KG1 (cell line): ENCODE results near the gene D2HGDH.

ENCODE experiments used
- DNase-seq: peaks from one replicate; lab custom pipeline; 2025; lab: John Stamatoyannopoulos, UW

The D2HGDH gene

DNA sequence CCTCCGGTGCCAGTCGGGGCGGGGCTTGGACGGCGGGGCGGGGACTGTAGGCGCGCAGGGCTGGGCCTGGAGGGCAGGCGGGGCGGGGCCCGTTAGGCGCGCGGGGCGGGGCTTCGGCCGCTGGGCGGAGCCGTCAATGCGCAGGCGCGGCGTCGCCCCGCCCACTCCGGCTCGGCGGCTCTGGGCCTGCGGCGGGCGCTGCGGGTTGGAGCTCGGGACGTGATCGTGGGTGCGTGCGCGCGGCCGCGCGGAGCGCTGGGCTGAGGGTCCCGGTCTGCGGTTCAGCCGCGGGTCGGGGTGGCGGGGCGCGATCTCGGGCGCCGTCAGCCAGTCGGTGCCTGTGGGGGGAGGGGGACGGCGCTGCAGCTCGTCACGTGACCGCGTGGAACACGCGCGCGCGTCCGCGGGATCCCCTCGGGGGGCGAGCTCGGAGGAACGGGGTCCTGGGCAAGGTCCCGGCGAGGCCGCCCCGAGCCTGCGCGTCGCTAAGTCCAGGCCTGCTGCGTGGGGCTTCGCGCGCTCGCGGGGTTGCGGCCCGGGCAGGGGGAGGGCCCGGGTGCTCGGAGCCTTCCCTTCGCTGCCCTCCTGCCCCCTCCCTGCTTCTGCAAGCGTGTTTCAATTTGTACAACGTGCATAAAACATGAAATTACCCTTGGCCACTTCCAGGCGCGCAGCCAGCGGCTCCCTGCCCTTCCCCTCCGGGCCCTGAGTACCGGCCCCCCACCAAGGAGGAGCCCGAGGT is at the start of gene D2HGDH:
Gene D2HGDH (plus strand): TSS at position 164 of the 742 bp plus-strand sequence. CDS start 595 bp downstream, outside the sequence.
- DNase-seq, result peak; percentile 70

DNA sequence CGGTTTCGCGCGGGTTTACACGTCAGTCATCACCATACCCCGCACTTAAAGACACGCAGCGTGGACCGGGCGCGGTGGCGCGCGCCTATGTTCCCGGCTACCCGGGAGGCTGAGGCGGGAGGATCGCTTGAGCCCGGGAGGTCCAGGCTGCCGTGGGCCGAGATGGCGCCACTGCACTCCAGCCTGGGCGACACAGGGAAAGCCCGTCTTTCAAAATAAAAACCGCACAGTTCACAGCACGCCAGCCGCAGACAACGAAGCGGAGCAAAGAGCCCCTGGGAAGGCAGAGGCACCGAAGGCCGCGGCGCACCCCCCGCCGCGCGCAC is 48.1 kb upstream of the D2HGDH start:
- DNase-seq, result no peak

DNA sequence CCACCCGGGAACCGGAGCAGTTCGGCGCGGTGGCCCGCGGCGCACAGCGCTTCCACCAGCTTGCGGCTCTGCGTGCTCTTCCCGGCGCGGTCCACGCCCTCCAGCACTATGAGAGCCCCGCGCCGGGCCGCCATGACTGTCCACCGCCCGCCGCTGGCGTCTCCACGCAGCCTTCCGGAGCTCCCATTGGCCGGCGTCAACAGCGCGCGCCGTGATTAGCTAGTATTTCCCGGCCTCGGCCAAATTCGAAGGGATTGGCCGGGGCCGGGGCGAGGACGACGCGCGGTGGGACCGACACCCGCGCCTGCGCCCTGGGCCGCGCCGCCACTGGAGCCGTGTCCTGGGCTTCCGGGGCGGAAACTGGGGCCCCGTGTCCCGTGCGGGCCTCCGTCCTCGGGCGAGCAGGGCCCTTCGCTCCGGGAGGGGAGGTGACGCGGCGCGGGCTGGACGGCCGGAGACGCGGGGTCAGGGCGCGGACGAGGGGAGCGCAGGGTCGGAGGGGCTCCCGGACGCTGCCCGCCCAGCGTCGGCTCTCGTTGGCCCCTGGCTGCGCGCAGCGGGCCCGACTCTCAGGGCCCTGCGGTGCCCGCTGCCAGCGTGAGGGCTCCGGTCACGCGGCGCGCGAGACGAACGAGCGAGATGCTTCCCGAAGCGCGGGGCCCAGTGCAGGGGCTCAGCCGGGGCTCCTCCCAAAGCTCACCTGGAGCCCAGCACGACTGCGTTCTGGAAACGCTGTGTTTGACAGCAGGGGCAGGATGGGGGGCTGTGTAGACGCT is 47.6 kb upstream of the D2HGDH start, which contains the start of gene DTYMK:
Gene DTYMK (minus strand): TSS at position 166 of the 776 bp plus-strand sequence. CDS start 32 bp downstream, at position 134.
- peak; percentile 88 for DNase-seq

DNA sequence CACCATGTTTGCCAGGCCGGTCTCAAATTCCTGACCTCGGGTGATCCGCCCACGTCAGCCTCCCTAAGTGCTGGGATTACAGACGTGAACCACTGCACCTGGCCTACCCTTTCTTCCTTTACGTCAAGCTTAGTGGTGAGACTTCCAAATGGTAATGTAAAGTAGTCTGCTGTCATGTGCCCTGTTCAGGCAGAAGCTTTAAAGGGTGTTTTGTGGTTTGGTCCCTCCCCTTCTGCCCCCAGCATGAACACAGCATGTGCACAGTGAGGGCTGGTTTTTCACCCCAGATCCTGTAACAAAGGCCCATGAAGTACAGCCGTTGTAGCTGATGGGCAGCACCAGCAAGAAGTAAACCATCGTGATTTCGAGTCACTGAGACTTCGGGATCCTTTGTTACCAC is 45.1 kb upstream of the D2HGDH start:
- no peak for DNase-seq

DNA sequence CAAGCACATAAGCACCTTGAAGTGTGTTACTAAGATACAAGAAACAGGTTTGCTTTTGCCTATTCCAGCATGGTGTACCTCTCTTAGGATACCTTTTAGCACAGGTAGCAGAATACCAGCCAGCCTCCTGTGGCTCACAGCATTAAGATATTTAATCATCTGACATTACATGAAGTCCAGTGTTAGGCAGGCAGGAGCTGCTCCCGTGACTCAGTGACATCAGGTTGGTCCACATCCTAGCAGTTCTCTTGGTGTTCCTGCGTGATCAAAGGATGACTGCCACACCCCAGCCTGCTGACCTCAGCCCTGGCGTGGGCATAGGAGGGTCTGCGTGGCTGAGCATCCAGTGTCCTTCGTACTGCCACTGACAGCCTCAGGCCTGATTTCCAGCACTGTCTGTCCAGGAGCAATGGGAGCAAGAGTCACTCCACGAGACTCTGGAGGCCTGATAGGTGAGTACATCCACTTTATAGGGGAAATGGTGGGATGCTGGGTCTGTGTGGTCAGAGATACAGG is 44.2 kb upstream of the D2HGDH start:
- DNase-seq, result no peak

DNA sequence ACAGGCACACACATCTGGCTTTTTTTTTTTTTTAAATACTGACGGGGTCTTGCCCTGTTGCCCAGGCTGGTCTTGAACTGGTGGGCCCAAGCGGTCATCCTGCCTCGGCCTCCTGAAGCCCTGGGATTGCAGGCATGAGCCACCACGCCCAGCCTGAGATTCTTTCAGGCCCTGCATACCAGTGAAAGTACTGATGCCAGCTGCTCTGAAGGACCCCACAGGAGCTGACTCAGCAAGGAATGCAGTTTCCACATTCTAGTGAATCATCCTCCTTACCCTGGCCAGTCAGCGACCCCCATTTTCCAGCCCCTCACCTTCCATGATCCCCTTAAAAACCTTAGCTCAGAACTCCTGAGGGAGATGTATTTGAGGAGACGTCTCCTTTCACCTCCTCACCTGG is 42.0 kb upstream of the D2HGDH start:
- DNase-seq, result no peak

DNA sequence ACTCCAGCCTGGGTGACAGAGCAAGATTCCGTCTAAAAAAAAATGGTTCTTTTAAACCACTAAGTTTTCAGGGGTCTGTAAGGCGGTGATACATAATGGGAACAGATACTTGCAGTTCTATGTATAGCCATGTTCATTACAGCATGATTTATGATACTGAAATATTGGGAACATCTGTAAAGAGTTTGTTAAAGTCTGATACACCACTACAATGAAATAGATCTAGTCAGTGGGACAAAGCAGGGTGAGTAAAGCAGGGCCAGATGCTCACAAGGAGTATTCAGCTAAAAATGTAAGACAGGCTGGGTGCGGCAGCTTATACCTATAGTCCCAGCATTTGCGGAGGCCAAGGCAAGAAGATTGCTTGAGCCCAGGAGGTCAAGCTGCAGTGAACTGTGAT is 38.8 kb upstream of the D2HGDH start:
- no peak for DNase-seq

DNA sequence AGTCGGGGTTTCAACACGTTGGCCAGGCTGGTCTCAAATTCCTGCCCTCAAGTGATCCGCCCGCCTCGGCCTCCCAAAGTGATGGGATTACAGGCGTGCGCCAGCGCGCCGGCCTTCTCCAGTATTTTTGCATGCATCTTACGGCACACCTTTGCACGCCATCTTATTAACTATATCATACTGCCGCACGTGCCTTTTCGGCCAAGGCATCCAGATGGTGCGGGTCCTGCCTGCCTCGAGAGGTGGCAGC is 33.4 kb upstream of the D2HGDH start:
- DNase-seq, result no peak

DNA sequence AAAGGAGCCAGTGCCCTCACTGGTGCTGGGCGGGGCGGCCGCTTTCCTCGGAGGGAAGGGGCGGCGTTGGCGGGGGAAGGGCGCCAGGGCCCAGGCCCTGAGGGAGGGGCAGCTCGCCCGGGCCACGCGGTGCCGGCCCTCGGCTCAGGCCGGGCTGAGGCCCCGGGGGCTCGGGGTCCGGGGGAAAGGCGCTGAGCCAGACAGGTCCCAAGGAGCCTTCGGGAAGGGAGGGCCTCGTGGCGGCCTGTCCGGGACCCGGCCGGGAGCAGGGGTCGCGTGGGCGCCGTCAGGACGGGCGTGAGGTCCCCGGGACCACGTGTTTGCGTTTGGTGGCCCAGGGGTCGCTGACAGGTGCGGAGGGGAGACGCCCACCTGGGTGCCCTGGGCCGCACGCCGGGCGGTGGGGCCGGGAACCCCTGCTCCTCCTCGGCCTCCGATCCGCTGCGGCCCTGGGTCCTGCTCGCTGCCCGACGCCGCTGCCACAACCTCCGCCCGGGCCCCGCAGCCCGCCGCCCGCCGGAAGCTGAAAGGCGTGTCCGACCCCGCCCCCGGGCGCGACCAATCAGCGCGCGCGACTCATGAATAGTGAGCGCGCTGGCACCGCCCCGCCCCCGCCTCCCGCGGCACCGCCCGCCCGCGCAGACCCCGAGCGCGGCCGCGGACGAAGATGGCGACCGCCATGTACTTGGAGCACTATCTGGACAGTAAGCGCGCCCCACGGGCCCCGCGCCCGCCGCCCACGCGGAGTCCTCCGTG is 32.9 kb upstream of the D2HGDH start, which contains the start of gene ING5:
Gene ING5 (plus strand): TSS at position 641 of the 756 bp plus-strand sequence. CDS start 27 bp downstream, at position 668.
- DNase-seq, result peak; percentile 78

DNA sequence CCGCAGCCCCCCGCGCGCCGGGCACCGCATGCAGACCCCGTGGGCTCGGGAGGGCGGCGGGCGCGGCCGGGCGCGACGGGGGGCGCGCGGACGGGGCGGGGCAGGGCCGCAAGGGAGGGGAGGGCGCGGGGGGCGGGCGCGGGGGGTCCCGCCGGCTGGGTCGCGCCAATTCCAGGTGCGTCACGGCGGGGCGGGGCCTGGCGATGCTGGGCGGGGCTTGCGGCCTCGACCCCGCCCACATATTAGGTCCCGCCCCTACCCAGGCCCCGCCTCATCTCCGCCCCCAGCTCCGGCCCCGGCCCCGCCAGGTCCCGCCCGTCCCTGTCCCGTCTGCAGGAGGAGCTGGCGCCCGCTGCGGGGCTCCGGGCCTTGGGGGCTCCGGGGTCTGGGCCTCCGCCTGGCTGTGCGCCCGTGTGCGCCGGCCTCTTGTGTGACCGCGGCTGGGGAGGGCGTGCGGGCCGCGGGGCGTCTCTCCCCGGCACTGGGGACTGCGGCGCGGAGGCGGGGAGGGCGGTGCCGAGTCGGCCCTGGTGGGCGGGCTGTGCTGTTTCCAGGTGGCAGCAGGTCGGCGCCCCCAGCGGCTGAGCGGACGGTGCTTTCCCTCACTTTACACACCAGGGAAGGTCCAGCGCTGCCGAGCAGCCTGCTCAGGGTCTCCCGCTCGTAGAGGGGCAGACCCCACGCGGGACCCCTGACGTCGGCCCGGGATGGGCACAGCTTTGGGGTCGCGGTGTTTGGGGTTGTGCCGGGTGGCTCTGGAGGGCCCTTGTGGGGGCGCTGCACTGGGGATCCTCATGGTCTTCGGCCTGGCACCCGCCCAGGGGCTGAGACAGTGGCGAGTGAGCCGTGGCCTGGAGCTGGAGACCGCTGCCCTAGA is 32.0 kb upstream of the D2HGDH start:
- DNase-seq, result peak; percentile 72

DNA sequence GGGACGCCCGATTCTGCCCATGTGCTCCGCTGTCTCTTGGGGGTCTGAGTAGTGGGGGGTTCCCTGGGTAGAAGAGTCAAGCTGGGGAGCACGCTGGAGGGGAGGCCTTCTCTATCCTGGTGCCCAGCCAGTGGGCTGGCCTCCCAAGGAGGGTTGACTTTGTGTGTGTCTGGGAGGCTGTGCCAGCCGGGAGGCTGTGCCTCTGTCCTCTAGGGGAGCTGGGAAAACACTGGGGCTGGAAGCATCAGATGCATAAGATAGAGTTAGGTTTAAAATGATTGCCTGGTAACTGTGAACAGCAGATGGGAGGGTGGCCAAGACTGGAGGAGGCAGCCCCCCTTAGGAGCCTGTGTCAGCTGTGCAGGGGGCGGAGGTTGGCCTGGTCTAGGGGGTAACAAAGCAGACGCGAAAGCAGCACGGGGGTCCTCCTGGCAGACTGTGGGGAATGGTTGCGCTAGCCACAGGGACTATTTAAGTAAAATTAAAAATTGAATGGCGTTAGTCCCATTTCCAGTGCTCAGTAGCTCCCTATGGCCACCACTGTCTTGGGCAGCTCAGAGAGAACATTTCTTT is 31.3 kb upstream of the D2HGDH start:
- no peak for DNase-seq

DNA sequence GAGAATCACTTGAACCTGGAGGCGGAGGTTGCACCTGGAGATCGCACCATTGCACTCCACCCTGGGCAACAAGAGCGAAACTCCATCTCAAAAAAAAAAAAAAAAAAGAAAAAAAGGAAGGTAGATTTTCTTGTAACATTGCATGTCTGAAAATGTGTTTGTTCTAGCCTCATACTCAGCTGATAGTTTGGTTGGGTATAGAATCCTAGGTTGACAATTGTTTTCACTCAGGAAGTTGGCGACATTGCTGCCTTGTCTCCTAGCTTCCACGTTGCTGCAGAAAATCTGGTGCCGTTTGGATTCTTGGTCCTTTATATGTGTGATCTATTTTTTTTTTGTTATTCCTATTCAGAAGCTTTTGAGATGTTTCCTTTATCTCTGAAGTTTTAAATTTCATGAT is 27.9 kb upstream of the D2HGDH start:
- no peak for DNase-seq

DNA sequence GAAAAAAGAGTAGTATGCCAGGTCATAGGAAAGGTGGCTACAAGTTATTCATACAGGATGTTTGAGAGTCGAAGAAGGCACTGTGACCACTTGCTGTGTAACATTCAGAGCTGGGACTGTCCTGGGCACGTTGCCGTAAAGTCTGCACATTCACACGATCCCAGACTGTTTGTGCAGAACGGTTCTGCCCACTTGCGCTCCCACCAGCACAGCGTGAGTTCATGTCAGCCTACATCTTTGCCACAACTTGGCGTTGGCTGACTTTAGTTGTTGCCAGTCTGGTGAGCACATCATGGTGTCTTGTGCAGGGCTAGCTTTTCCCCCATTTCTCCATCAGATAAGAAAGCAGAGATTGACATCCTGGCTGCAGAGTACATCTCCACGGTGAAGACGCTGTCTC is 25.6 kb upstream of the D2HGDH start:
- no peak for DNase-seq

DNA sequence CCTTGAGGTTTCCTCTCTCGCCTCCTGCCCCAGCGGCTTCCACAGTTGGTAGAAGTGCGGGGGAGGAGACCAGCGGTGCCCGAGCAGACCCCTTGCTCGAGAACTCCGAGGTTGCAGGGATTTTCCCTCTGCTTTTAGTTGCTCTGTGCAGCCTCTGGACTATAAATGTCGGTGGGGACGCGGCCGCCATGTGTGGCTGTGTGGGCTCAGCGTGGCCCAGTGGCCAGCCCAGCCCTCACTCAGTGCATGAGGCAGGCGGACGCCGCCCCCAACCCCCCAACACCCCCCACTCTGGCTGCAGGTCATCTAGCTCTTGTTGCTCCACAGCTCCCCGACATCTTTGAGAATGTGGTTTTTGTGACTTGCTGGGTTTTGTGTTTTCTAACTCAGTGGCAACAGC is 15.3 kb upstream of the D2HGDH start:
- DNase-seq, result no peak

DNA sequence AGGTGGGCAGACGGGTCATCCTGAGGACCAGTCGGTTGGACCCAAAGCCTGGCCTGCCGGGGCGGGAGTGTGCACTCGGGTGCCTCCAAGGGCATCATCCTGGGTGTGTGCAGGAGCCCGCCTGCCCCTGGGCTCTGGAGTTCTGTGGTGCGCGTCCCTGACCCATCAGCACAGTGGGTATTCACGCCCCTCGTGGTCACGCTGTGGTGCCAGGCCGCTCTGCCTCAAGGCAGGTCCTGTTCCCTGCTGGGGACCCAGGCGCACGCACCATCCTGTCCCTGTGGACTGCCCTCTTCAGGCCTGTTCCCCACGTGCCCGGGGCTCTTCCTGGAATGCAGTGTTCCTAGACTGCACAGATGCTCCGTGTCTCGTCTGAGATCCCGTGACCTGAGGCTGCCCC is 14.3 kb upstream of the D2HGDH start:
- DNase-seq, result no peak

DNA sequence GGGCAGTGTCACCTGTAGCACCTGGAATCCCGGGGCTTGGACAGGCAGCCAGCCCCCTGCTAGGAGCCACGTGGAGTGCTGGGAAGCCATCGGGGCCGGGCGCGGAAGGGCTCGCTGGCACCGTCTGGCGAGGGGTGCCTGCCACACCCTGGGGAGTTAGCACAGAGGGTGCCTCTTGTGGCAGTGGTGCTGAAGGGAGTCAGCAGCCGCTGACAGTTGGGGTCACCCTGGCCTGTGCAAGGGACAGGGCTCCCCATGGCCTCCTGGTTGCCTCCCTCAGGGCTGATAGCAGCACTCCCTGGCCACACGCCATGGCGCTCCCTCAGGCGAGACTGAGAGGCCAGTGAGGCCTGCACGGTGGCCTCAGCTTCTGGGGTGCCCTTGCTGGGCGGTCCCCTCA is 13.9 kb upstream of the D2HGDH start:
- DNase-seq, result no peak

DNA sequence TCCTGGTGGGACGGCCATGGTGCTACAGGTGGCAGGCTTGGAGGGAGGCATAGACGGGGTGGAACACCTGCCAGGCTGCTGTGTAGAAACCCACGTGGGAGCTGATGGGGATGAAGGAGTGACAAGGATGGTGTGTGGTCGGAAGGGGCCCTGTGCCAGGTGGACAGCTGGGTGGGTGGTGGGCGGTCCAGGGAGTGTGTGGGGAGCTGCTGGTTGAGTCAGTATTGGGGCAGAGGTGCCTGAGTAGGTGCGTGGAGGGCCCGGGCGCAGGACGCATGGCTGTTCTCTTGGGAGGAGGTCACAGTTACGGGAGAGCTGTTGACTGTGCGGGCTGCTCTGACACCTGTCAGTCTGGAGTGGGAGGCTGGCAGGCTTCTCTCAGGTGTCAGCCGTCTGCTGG is 12.6 kb upstream of the D2HGDH start:
- no peak for DNase-seq

DNA sequence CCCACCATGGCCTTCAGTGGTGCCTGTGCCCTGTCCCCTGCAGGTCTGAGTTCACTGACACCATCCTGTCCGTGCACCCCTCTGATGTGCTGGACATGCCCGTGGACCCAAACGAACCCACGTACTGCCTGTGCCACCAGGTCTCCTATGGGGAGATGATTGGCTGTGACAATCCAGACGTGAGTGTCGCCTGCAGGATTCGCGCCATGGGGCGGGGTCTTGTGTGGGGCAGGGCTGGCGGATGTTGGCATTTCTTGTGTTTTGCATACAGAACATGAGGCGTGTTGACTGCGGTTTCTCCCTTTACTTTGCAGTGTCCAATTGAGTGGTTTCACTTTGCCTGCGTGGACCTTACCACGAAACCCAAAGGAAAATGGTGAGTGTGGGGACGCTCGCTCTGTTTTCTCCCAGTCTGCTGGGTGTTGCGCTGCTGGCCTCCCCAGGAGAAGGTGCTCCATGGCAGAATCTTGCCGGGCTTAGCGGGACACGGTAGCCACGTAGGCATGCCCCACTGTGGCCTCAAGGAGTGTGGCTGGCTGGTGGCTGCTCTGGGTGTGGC is 11.5 kb upstream of the D2HGDH start:
- no peak for DNase-seq

DNA sequence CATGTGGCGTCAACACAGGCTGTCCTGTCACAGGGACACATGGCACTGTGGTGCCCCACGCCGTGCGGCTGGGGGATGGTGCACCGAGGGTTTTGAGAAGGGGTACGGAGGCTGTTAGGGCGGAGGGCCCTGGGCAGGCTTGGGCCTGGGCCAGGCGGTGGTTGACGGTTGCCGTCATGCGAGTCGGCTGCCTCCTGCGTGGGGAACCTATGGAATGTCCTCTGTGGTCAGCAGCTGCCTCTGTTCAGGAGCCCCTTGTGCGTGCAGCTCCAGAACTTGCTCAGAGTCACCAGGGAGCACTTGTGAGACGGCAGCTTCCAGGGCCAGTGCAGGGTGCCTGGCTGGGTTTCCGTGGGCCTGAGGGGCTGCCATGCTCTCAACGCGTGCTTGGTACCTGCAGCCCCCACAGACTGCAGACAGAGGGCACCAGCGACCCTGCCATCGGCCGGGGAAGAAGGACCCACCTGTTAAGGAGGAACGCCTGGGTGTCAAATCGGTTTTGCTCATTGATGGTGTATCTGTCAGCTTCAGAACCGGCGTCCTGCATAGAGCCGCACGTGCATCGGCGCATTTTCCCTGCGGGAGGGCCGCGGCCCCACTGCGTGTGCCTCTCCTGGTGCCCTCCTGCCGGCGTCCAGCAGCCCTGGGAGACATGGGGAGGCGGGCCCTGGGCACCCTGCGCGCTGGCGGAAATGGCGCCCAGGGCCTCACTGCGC is 10.0 kb upstream of the D2HGDH start:
- DNase-seq, result no peak
